HK-2 (cell line): ENCODE data around the gene NPB.

Experiments used
- DNase-seq: peaks from one replicate; pipeline ENCODE4 v3.0.0-alpha.2; 2018; ENCODE audit not compliant: unreplicated experiment

Gene NPB

GRCh38 chr17:81925860-81926450 is 23.9 kb downstream of the NPB start:
- no peak for DNase-seq

GRCh38 chr17:81926451-81927151 is 24.6 kb downstream of the NPB start:
- peak; percentile 81 for DNase-seq

DNA sequence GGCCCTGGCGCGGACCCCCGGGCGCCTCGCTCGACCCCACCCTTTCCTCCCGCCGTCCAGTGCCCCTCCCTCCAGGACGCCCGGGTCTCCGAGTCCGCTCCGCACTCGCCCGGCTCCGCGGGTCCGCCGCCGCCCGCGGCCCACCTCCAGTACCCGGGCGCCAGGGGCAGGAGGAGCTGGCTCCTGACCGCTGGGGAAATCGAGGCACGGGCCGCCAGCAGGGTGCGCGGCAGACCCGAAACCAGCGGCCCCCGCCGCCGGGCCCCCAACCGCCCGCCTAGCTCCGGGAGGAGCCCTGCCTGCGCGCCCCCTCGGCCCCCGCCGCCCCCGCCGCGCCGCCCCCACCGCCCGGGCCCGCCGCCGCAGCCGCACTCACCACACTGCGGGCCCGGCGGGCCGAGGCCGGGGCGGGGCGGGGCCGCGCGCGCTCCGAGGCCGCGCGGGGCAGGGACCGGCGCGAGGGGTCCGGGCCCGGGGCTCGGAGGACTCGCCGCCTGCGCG is 25.2 kb downstream of the NPB start:
- no peak for DNase-seq

- peak; percentile 94 for DNase-seq
These were observed 25.9 kb downstream of the NPB start, which contains the start of gene MAFG for GRCh38 chr17:81927653-81928543. Gene MAFG (minus strand): TSS chr17:81927735. CDS start chr17:81923185, 4,550 bp downstream.

DNA sequence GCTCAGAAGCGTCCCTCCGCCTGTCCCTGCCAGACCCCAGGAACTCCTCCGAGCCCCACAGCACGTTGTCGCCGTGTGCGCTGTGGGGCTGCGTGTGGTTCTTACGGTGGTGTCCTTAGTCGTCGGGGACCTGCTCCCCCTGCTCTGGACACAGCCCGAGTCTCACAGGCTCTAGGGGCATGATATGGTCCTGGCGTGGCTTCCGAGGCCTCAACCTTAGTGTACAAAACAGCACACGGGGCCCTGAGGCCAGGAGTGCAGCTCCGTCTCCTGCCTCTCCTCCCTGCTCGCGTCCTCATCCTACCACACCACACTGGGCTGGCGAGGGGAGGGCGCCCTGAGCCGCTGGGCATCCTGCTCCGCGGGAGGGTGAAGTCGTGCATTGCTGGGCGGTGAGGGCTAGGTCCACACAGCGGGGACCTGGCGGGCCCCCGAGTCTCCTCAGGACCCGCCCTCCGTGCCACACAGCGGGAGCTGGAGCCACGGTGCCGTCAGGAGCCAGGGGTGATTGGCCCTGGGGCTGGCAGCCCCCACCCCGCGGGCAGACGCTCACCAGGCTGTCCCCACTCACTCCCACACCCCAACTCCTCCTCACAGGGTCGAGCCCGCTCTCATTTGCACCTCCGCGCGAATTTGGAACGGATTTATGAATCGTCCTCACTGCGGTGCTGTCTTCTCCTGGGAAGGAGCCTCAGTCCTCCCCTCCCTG is 26.7 kb downstream of the NPB start:
- DNase-seq = no peak

GRCh38 chr17:81929253-81930141 is 27.5 kb downstream of the NPB start:
- DNase-seq = no peak

GRCh38 chr17:81930142-81931125 is 28.4 kb downstream of the NPB start:
- DNase-seq = no peak

DNA sequence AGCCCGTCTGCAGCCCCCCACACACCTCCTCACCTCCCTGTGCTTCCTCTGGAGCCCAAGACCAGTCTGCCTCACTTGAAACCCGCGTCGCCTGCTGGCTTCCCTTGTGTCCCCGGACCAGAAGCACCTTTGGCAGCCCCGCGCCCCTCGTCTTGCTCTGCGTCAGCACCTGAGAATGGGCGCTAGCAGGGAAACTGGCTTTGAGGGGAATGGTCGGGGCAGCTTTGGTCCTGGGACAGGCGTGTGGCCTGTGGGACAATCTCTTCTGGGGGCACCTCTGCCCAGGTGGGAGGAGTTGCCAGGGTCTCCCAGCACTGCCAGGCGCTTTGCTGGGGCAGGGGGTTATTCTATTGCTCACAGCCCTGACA is 29.1 kb downstream of the NPB start:
- no peak for DNase-seq

GRCh38 chr17:81931557-81932332 is 29.7 kb downstream of the NPB start:
- DNase-seq = no peak

DNA sequence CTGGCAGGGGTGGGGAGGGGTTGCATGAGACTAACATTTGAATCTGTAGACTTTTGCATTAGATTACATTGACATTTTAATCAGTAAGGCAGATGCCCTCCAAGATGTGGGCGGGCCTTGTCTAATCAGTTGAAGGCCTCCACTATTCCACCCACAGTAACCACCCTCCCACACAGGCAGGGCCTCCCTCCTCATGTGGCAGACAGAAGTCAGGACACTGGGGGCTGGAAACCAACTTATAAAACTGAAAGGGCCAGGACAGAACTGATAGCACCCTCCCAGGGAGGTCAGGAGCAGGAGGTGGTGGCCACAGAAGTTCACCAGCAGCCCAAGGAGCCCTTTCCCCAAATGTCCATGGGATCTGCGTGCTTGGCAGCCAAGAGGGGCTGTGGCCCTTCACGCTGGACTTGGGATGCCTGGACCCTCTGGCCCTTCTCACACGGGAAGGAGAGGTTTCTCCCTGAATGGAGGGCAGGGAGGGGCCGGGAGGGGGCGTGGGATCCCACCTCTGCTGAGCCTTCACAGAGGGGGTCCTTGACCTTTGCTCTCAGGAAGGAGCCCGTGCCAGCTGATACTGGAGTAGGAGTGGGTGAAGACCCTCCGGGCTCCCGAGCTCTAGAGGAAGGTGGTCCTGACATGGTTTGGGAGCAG is 30.4 kb downstream of the NPB start:
- no peak for DNase-seq

GRCh38 chr17:81933178-81933699 is 31.2 kb downstream of the NPB start:
- no peak for DNase-seq

- DNase-seq = no peak
These were observed 32.2 kb downstream of the NPB start for GRCh38 chr17:81934098-81934757.

GRCh38 chr17:81934850-81935708 is 33.0 kb downstream of the NPB start:
- DNase-seq = no peak

DNA sequence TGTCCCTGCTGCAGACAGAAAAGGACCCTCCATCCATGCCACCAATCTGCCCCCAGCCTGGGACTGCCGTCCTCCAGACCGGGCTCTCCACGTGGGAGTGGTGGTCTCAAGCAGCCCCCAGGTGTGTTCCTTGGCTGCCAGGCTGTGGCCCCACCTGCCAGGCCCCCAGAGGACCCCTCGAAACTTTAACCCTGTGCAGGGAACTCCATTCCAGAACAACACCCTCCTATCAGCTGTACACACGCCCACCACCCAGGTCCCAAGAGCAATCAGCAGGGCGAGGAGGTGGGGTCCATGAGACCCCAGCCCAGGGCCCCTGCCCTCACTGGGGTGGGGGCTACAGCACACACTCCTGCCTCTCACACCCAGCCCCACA is 33.7 kb downstream of the NPB start:
- DNase-seq = no peak

- no peak for DNase-seq
These were observed 37.2 kb downstream of the NPB start for GRCh38 chr17:81939218-81939617.

GRCh38 chr17:81939881-81940385 is 37.9 kb downstream of the NPB start:
- DNase-seq = no peak
